Stomach smooth muscle (tissue), 2 donors: ENCODE data around the gene C11orf98.
A peak's percentile ranks its signal among the peaks of the same experiment; 100 is the strongest.
"Not testable (repeated sequence)": the region's sequence is repeated elsewhere in the genome, so short reads cannot be mapped to it uniquely, and the experiment has no call there.

Experiments
- H3K27ac ChIP-seq: one replicate; pipeline ENCODE4 v1.7.0; 2013; ENCODE audit warnings: mild to moderate bottlenecking, low read length, inconsistent platforms
- H3K27me3 ChIP-seq, 2 donors: one replicate each; pipeline ENCODE4 v1.7.0; 2013; ENCODE audit warnings: low read length in 2 of 2; ENCODE audit not compliant: insufficient read depth in 2 of 2, control insufficient read depth in 1 of 2
- H3K36me3 ChIP-seq, 2 donors: one replicate each; pipeline ENCODE4 v1.7.0; 2013; ENCODE audit warnings: low read length in 2 of 2; ENCODE audit not compliant: control insufficient read depth in 2 of 2, insufficient read depth in 2 of 2
- H3K4me1 ChIP-seq: one replicate; pipeline ENCODE4 v1.7.0; 2013; ENCODE audit warnings: low read length; ENCODE audit not compliant: control insufficient read depth, insufficient read depth
- H3K4me3 ChIP-seq, 2 donors: one replicate each; pipeline ENCODE4 v1.7.0; 2013; ENCODE audit warnings: low read length in 2 of 2
- H3K9ac ChIP-seq, 2 donors: one replicate each; pipeline ENCODE4 v1.7.0; 2013; ENCODE audit warnings: low read length in 2 of 2, mild to moderate bottlenecking in 1 of 2
- H3K9me3 ChIP-seq, 2 donors: one replicate each; pipeline ENCODE4 v1.7.0; 2013; ENCODE audit warnings: low read length in 2 of 2; ENCODE audit not compliant: control insufficient read depth in 2 of 2
- donor health status: healthy.
- donor health status: Pancreatic carcinoma.

Gene C11orf98

DNA sequence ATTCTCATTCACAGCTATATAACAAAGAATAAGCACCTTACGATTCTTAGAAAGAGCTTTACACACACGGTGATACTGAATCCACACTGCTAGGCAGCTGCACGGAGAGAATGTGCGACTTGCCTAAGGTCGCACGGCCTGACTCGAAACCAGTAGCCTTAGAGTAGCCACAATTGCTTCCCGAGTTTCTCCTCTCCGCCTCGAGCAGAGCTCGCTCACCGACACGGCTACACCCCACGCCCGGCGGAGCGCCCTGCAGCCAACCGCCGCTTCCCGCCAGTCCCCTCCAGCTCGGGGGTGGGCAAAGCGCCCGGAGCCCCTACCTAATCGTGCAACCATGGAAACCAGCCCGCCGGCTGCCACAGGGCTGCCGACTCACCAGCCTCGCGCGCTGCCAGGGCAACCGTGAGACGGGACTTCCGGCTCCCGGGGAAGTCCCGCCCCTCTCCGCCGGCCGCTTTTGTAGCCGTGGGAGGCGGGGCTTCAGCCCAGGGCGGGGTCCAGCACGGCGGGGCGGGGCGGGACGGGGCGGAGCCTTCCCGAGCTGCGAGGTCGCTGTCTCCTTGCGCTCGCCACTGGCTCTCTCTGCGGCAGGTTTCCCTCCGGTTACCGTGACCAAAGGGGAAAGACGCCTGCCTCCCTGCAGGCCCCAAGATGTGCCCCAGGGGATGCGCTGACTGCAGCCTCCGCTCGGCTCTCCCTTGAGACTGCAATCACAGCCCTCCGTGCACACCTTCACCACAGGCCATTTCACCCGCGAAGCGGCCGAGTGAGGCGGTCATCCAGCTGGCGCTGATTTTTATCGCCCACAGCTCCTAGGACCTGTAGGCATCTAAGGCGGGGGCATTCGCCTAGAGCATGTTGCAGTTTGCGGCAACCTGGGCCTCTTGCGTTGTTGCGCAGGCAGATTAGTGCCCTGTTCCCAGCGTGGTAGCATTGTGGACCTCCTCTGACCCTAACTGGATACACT is 41.2 kb upstream of the C11orf98 start:
- Histone ChIP-seq H3K27me3 (no peaks in the 10 kb centered on the region), H3K4me1 (peaks cover 51% of the 10 kb centered on the region), H3K9me3 (no peaks in the 10 kb centered on the region), H3K9ac (peak overlapping the region; percentile 68 to 84), H3K4me3 (peak overlapping the region; percentile 81 to 88), H3K36me3 (peaks cover 0 to 12% of the 10 kb centered on the region in 2 donors), H3K27ac (peak overlapping the region; percentile 91)

DNA sequence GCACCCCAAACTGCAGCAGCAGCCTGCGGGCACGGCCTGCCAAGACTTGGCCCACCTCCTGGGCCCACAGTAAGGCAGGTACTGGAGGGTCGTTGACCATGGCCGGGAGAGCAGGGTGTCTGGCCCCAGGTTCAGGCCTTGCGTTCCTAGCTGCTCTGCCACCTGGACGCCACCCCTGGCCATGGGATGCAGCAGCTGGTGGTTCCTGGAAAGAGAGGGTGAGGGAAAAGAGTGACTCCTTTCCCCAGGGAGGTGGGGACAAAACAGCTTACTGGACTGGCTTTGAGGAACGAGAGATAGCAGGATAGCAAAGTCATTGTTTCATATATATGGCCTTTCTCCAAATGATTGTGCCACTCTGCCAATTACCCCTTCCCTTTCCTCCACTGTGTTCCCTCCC is 40.4 kb upstream of the C11orf98 start:
- Histone ChIP-seq H3K9ac (peak overlapping the region; percentile 47 to 84), H3K27me3 (no peaks in the 10 kb centered on the region), H3K4me1 (peaks cover 47% of the 10 kb centered on the region), H3K9me3 (no peaks in the 10 kb centered on the region), H3K36me3 (peaks cover 0 to 9% of the 10 kb centered on the region in 2 donors), H3K4me3 (peak overlapping the region; percentile 58 to 88), H3K27ac (peak overlapping the region; percentile 91)

DNA sequence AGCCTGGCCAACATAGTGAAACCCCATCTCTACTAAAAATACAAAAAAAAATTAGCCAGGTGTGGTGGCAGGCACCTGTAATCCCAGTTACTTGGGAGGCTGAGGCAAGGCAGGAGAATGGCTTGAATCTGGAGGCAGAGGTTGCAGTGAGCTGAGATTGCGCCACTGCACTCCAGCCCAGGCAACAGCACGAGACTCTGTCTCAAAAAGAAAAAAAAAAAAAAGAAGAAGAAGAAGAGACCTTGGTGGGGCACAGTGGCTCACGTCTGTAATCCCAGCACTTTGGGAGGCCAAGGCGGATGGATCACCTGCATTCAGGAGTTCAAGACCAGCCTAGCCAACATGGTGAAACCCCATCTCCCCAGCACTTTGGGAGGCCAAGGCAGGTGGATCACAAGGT is 38.9 kb upstream of the C11orf98 start:
- not testable (repeated sequence) for H3K27ac ChIP-seq, H3K9ac ChIP-seq, H3K9me3 ChIP-seq, H3K27me3 ChIP-seq, H3K36me3 ChIP-seq, H3K4me3 ChIP-seq
- H3K4me1 ChIP-seq: peaks cover 34% of the 10 kb centered on the region

DNA sequence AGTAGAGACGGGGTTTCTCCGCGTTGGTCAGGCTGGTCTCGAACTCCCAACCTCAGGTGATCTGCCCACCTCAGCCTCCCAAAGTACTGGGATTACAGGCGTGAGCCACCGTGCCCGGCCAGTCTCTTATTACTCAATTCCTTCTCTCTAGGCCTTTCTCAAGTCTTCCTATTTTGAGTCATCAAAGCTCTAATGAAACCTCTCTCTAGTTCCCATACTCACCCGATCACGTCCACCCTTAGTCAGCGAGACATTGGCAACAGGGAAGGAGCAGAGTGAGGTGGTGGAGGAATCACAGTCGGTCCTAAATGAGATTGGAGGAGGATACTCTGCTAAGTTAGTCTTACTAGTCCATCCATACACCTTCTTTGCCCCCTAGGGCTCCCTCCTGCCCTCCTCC is 37.2 kb upstream of the C11orf98 start:
- Histone ChIP-seq H3K4me1 (peaks cover 22% of the 10 kb centered on the region), H3K4me3 (no peak overlapping the region), H3K9me3 (no peaks in the 10 kb centered on the region), H3K27me3 (no peaks in the 10 kb centered on the region), H3K9ac (no peak overlapping the region), H3K27ac (no peak overlapping the region), H3K36me3 (peaks cover 0 to 6% of the 10 kb centered on the region in 2 donors)

DNA sequence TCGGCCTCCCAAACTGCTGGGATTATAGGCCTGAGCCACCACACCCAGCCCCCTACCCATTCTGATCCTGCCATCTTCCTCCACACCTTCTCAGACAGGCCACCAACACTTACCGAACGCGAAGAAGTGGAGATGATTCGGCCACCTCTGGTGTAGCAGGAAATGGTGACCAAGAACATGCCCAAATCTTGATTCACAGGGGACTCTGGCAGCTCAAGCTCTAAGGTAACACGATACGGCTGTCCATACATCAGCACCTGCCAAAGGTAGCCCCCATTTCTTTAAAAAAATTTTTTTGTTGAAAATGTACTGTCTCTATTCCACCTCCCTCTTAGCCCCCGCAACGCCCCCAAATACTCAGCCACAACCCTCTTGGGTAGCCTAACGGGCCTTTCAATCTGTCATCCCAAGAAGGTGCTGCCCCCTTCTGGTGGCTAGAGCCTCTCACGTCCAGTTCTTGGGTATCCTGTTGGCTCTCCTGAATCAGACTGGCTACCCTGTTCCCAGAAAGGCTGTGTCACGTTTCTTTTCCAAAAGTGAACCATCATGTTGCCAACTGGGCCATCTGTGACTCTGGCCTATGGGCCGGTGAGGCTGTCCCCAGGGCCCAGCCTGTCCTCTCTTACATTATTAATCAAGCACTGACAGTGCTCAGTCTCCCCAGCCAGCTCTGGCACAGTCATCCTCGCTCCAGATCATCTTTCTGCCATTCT is 29.6 kb upstream of the C11orf98 start:
- no peak overlapping the region for H3K4me3 ChIP-seq
- peaks cover 10% of the 10 kb centered on the region for H3K4me1 ChIP-seq
- no peak overlapping the region for H3K9ac ChIP-seq
- no peaks in the 10 kb centered on the region for H3K27me3 ChIP-seq
- H3K36me3 ChIP-seq: peaks cover 22 to 24% of the 10 kb centered on the region in 2 donors
- H3K27ac ChIP-seq: no peak overlapping the region
- no peaks in the 10 kb centered on the region for H3K9me3 ChIP-seq

DNA sequence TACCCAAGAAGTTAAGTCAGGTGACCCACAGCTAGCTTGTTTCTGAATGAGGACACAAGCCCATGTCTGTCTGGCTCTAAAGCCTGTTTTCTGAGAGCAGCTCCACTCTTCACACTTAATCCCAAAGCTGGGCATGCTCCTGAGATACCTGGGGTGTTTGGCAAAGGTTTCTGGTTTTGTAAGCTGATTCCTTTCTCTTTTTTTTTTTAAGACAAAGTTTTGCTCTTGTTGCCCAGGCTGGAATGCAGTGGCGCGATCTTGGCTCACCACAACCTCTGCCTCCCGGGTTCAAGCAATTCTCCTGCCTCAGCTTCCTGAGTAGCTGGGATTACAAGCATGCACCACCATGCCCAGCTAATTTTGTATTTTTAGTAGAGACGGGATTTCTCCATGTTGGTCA is 28.6 kb upstream of the C11orf98 start:
- H3K9me3 ChIP-seq, H3K27ac ChIP-seq, H3K9ac ChIP-seq, H3K4me3 ChIP-seq, H3K27me3 ChIP-seq: not testable (repeated sequence)
- H3K4me1 ChIP-seq: peaks cover 10% of the 10 kb centered on the region
- peaks cover 22 to 24% of the 10 kb centered on the region in 2 donors for H3K36me3 ChIP-seq

DNA sequence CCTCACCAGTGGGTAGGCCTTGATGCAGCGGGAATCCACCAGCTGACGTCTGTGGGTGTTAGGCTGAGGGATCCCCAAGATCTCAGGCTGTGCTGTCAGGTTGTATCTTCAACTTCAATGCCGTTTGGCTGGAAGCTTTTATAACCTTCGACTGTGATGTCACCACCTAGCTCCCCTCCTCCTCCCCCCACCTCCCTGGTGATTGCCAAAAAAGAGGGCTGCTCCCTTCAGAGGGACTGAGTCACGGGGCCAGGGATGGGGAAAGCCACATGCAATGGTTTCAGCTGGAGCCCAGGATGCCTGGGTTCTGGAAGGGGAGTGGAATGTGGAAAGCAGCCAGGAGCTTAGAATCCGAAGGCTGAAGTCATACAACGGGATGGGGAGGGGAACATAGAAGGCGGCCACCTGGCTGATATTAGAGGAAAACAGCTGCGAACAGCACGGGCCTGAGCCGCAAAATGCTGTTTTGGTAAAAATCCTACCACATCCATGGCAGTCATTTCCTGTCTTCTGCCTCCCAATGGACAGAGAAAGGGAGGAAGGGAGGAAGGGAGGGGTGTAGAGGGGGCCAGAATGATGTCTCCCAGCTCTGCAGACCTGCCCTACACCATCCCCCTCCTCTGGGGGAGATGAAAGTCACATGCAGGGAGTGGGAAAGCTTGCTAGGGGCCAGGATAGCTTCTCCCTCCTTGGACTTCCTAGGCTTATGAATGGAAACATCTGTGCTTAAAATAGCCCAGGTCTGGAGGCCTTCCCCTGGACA is 24.6 kb upstream of the C11orf98 start, which contains the start of gene LRRN4CL:
Gene LRRN4CL, minus strand, starts transcription at position 110 of the 763 bp plus-strand sequence. CDS start 1,022 bp downstream, outside the sequence.
- peak within 1 kb of the TSS; percentile 59 to 73 for H3K4me3 ChIP-seq
- peaks cover 16% of the 10 kb centered on the region for H3K4me1 ChIP-seq
- H3K27me3 ChIP-seq: peaks cover 8 to 11% of the 10 kb centered on the region in 2 donors
- H3K9ac ChIP-seq: peak within 1 kb of the TSS; percentile 42 to 57
- peak within 1 kb of the TSS; percentile 62 for H3K27ac ChIP-seq
- H3K36me3 ChIP-seq: peaks cover 22 to 24% of the 10 kb centered on the region in 2 donors
- no peaks in the 10 kb centered on the region for H3K9me3 ChIP-seq

DNA sequence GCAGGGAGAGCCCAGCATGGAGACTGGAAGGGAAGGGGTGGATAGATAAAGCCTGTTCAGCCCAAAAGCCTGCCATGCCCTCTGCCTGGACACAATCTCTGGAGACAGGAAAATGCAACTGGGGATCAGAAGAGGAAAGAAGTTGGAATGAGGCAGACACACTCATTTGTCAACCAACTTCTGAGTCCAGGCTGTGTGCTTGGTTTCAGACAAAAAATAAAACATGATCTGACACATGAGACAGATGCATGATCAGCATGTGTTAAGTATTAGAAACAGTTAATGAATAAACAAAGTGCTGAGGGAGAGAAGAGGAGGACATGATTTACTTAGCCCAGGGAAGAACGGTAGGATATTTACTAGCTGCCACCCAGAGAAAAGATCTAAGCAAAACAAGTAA is 23.5 kb upstream of the C11orf98 start:
- H3K9ac ChIP-seq: peak overlapping the region; percentile 42 to 53
- peak overlapping the region; percentile 59 to 73 for H3K4me3 ChIP-seq
- H3K4me1 ChIP-seq: peaks cover 16% of the 10 kb centered on the region
- peaks cover 22 to 24% of the 10 kb centered on the region in 2 donors for H3K36me3 ChIP-seq
- H3K27me3 ChIP-seq: peaks cover 8 to 11% of the 10 kb centered on the region in 2 donors
- H3K27ac ChIP-seq: peak overlapping the region; percentile 31
- no peaks in the 10 kb centered on the region for H3K9me3 ChIP-seq

DNA sequence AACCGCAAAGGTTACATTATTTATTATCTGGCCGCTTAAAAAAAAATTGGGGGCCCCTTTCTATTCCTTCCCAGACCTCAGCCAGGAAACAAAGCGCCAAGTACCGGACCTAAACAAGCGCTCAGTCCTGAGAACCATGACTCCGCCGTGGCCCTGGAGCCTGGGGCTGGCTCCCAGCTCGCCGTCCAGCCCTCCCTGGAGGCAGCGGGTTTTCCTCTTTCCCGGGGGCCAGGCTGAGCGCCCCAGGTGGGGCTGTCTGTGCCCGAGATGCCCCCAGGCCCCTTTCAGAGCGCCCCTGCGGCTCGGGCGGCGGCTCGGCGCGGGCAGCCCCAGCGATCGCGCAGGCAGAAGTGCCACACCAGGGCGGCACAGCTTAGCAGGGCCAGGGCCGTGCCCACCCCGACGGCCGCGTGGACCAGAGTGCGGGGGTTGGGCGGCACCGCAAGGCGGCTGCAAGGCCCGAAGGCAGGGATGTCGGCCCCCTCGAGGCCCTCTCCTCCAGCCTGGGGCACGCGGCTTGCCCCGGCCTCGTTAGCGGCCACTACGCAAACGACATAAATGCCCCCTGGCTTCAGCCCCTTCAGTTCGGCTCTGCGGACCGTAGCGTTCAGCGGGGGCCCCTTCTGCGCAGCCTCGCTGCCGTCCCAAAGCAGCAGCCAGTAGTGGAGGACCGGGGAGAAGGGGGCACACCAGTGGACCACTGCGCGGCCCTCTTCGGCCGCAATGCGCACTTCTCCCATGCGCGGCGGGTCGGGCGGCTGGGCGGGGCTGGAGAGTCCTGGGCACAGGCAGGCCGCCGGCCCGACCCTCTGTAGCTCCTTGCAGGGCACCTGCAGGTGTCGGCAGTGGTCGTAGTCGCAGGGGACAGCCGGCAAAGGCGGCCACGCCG is 22.7 kb upstream of the C11orf98 start:
- H3K9ac ChIP-seq: peak overlapping the region; percentile 42 to 53
- peak overlapping the region; percentile 59 to 73 for H3K4me3 ChIP-seq
- H3K4me1 ChIP-seq: peaks cover 16% of the 10 kb centered on the region
- no peaks in the 10 kb centered on the region for H3K9me3 ChIP-seq
- H3K36me3 ChIP-seq: peaks cover 20 to 21% of the 10 kb centered on the region in 2 donors
- H3K27ac ChIP-seq: peak overlapping the region; percentile 31
- peaks cover 8 to 11% of the 10 kb centered on the region in 2 donors for H3K27me3 ChIP-seq
